Psoas muscle (tissue), 8 donors: Measurements from ENCODE around the gene CDON. TPM values are rescaled to one million over a fixed set of nuclear protein-coding genes. Genes with fewer than 3 reads are reported as not detected.

ENCODE experiments used
- ATAC-seq, 4 donors: fragments of 200-7000 bp; cut with Tn5 transposase; one replicate each; pipeline ENCODE4 v1.9.1; 2020; ENCODE audit warnings: moderate library complexity in 3 of 4, mild to moderate bottlenecking in 2 of 4
- DNase-seq, 2 donors: peaks; one replicate each; pipeline ENCODE4 v3.0.0-alpha.2; 2020
- H3K27ac ChIP-seq: fragments of 200-600 bp; one replicate; pipeline ENCODE4 v1.8.0; 2022
- H3K27me3 ChIP-seq, 3 donors: fragments of 200-600 bp in 1 of 3; one replicate each; pipeline versions ENCODE4 v1.6.1 to v1.8.0; 2013 to 2022; ENCODE audit warnings: low read length in 2 of 3, mild to moderate bottlenecking in 2 of 3, moderate library complexity in 1 of 3; ENCODE audit not compliant: insufficient read depth in 3 of 3
- H3K36me3 ChIP-seq, 2 donors: fragments of 200-600 bp in 1 of 2; one replicate each; pipeline versions ENCODE4 v1.6.1 to v1.8.0; 2013 to 2022; ENCODE audit warnings: low read depth in 1 of 2, mild to moderate bottlenecking in 1 of 2, moderate library complexity in 1 of 2; ENCODE audit not compliant: insufficient read depth in 1 of 2
- H3K4me1 ChIP-seq: fragments of 200-600 bp; one replicate; pipeline ENCODE4 v1.8.0; 2022
- H3K4me3 ChIP-seq: fragments of 200-600 bp; one replicate; pipeline ENCODE4 v1.8.0; 2022; ENCODE audit warnings: mild to moderate bottlenecking
- H3K9me3 ChIP-seq: fragments of 200-600 bp; one replicate; pipeline ENCODE4 v1.8.0; 2022
- WGBS, 3 donors: extraction: QIAGEN DNeasy Blood & Tissue Kit; methylation state at CpG; one replicate each; pipeline versions ENCODE4 v1.1.6 to v1.1.7; 2013; 5-methylcytosine and 5-hydroxymethylcytosine counted together
- intact Hi-C, 2 donors: fragments of 100-400 bp; cut with DNase I; formaldehyde crosslinking; loops; one replicate each; pipeline versions ENCODE4 v1.11.0 to v1.14.2; 2022
- polyA plus RNA-seq, 3 donors: library from polyadenylated mRNA; stranded (reverse); fragments of 200-250 nt; gene quantifications; one replicate each; pipeline ENCODE4 v1.2.3, GENCODE V29; 2013
- total RNA-seq, 4 donors: library from RNA; stranded (reverse); fragmentation: NEBNext Ultra II Directional in 2 of 4; extraction: Animal tissue kit (Norgen Biotek cat#: 25700) in 2 of 4; gene quantifications; one replicate each; pipeline versions ENCODE4 v1.2.1 to v1.2.4, GENCODE V29; 2021 to 2023
- TF ChIP-seq, protein P1 (sequence below): fragments of 200-600 bp; IDR thresholded peaks from one replicate; pipeline ENCODE4 v1.8.0; 2022; ENCODE audit warnings: antibody characterized with exemption
- donor health status: healthy with polysubstance abuse.
- donor health status: DM: no; HTN: no; CAD: no; lungs with moderate emphysema.
- donor health status: Bipolar disorder and iron deficiency.
- donor health status: healthy.
- donor health status: DM: yes; HTN: yes; CAD: no.
- donor health status: DM: no; HTN: no; CAD: no.
- donor health status: DM: no; HTN: no; CAD: no.
- donor health status: DM: yes; HTN: yes; CAD: no.

Gene CDON
- total and polyA plus RNA-seq, 7 donors = 0.63 to 5.6 (median 1.3) TPM

DNA sequence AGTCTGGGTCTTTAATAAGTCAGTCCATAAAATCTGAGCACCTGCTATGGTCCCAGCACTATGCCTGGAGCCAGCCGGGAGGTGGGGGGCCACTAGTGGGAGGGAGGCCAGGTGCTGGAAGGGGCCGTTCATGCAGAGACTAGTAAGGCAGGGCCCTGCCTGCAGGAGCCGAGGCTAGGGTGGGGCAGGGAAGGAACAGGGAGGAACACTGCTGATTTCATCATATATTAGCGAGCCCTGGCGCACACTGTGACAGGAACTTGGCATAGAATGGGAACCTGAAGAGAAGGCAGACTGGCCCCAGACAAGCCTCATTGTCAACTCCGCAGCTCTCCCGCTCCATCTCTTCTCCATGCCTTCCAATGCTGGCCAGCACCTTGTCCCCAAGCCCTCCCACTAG, 109.7 kb downstream of the CDON start:
- H3K4me3 ChIP-seq = no peak overlapping the region
- no peaks in the 10 kb centered on the region for H3K4me1 ChIP-seq
- no peaks in the 10 kb centered on the region for H3K36me3 ChIP-seq
- 22 to 31% (median 26%) methylated on average over 7 of the region's 7 CpGs for WGBS, 3 donors
- H3K27me3 ChIP-seq = no peaks in the 10 kb centered on the region
- no peaks in the 10 kb centered on the region for H3K9me3 ChIP-seq
- H3K27ac ChIP-seq = no peak overlapping the region
- peak; percentile 44 to 83 (median 70) for ATAC-seq
- TF ChIP-seq, protein P1, sequence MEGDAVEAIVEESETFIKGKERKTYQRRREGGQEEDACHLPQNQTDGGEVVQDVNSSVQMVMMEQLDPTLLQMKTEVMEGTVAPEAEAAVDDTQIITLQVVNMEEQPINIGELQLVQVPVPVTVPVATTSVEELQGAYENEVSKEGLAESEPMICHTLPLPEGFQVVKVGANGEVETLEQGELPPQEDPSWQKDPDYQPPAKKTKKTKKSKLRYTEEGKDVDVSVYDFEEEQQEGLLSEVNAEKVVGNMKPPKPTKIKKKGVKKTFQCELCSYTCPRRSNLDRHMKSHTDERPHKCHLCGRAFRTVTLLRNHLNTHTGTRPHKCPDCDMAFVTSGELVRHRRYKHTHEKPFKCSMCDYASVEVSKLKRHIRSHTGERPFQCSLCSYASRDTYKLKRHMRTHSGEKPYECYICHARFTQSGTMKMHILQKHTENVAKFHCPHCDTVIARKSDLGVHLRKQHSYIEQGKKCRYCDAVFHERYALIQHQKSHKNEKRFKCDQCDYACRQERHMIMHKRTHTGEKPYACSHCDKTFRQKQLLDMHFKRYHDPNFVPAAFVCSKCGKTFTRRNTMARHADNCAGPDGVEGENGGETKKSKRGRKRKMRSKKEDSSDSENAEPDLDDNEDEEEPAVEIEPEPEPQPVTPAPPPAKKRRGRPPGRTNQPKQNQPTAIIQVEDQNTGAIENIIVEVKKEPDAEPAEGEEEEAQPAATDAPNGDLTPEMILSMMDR = no peak
- intact Hi-C loops = no loop called here
- peak; percentile 46 to 66 for DNase-seq

DNA sequence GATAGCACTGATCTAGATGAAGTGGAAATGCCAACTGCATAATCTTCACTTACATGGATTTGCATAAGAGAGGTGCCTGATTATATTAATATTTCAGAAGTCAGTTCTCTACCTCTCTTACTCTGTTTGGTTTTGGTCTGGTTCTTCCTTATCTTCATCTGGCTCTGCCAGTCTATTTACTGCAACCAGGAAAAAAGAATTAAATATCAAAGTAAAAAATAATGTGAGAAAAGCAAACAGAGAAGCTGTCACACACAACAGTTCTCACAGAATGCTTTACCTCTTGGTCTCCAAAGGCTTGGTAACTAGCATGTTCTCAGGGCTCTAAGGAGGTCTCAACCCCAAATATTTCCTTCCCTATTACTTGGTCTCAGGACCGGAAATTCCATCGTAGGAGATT, 110.1 kb downstream of the CDON start:
- H3K4me1 ChIP-seq = no peaks in the 10 kb centered on the region
- ATAC-seq (no peak), DNase-seq (no peak)
- no peaks in the 10 kb centered on the region for H3K36me3 ChIP-seq
- TF ChIP-seq, protein P1 = no peak
- intact Hi-C loops = no loop called here
- no peaks in the 10 kb centered on the region for H3K9me3 ChIP-seq
- H3K27ac ChIP-seq = no peak overlapping the region
- WGBS, 3 donors = 13 to 54% (median 31%) methylated on average over 2 of the region's 2 CpGs
- no peak overlapping the region for H3K4me3 ChIP-seq
- H3K27me3 ChIP-seq = no peaks in the 10 kb centered on the region

DNA sequence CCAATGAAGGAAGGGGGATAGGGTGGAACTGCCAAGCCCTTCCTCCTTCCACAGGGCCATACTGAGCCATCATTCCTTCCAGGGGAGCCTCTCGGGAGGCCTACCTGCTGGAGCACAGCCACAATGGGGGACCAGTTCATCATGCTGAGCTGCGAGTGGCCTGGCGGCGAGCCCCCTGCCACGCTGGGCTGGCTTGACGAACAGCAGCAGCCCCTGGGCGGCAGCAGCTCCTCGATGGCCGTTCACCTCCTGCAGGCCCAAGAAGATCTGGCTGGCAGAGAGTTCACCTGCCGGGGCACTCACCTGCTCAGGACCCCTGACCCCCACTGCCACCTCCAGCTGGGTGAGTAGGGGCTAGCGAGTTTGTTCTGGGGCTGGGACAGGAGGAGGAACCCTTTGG, 110.9 kb downstream of the CDON start:
- WGBS, 3 donors = 60 to 63% (median 62%) methylated on average over 9 to 11 of the region's 11 CpGs
- Histone ChIP-seq H3K36me3 (no peaks in the 10 kb centered on the region), H3K4me1 (no peaks in the 10 kb centered on the region), H3K9me3 (no peaks in the 10 kb centered on the region), H3K4me3 (no peak overlapping the region), H3K27me3 (no peaks in the 10 kb centered on the region), H3K27ac (no peak overlapping the region)
- intact Hi-C loops = no loop called here
- TF ChIP-seq, protein P1 = no peak
- no peak for DNase-seq
- ATAC-seq = no peak

DNA sequence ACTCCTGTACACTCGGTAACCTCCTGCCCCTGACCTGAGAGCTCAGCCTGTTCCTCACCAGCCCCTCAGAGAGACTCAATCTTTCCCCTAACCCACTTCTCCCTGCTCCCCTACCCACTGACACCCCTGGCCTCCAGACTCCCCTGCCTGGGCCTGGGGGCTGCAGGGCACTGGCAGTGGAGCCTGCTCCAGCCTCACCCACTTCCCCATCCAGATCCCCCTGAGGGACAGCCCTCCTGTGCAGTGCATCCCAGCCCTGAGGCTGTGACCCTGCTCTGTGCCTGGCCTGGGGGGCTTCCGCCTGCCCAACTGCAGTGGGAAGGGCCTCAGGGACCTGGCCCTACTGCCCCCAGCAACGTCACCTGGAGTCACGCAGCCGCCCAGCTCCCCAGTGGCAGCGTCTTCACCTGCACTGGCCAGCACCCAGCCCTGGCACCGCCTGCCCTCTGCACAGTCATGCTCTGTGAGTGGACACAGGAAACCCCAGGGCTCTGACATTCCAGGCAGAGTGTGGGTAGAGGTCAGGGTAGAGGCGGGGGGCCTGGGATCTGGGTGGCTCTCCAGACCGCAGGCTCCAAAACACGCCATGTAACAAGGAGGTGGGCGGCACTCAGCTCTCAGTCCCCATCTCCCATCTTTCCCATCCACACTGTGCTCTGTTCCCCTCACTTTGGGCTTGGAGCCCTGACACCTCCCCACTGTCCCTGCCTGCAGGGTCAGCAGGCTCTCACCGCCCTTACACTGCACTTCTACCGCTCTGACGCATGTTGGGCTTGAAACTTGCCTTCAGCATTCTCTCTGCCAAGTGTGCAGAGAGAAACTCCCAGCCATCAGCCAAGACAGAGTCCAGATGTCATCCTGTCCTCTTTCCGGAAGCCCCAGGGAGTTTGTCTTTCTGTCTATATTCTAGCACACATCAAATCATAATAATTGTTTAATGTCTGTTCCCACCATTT, 111.7 kb downstream of the CDON start:
- no peak overlapping the region for H3K27ac ChIP-seq
- 52 to 60% (median 57%) methylated on average over 11 to 15 of the region's 15 CpGs for WGBS, 3 donors
- H3K4me3 ChIP-seq = no peak overlapping the region
- DNase-seq = peak; percentile 41 to 64
- no peaks in the 10 kb centered on the region for H3K27me3 ChIP-seq
- no peaks in the 10 kb centered on the region for H3K9me3 ChIP-seq
- no peaks in the 10 kb centered on the region for H3K36me3 ChIP-seq
- TF ChIP-seq, protein P1 = no peak
- intact Hi-C loops = no loop called here
- peak; percentile 33 to 62 (median 42) for ATAC-seq
- H3K4me1 ChIP-seq = no peaks in the 10 kb centered on the region

DNA sequence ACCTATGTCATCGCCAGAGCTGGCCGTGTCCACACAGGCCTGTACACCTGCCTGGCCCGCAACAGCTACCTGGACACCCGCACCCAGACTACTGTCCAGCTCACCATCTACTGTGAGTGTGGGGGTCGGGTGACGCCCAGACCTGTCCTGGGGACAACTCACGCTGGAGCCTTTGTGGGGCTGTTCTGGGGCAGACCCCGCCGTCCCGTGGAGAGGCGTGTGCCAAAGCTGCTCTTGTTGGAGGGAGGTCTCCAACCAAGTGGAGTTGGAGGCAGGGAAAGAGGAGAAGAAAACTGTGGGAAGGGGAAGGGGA, 112.5 kb downstream of the CDON start:
- Histone ChIP-seq H3K27me3 (no peaks in the 10 kb centered on the region), H3K4me3 (no peak overlapping the region), H3K9me3 (no peaks in the 10 kb centered on the region), H3K27ac (no peak overlapping the region), H3K36me3 (no peaks in the 10 kb centered on the region), H3K4me1 (no peaks in the 10 kb centered on the region)
- TF ChIP-seq, protein P1 = no peak
- ATAC-seq (no peak), DNase-seq (no peak)
- intact Hi-C loops = no loop called here
- 93 to 95% (median 95%) methylated on average over 11 of the region's 11 CpGs for WGBS, 3 donors
